GM12801 (cell line): ENCODE results near the gene COQ7.

Source experiments
- CTCF ChIP-seq: IDR thresholded peaks from one replicate; pipeline ENCODE4 v1.5.1; 2011; ENCODE audit warnings: control low read depth; ENCODE audit not compliant: insufficient read length; ENCODE audit errors: extremely low read depth

The COQ7 gene

GRCh38 chr16:19073344-19073743 lies 5.9 kb downstream of the COQ7 start:
- no peak for TF ChIP-seq CTCF

GRCh38 chr16:19073863-19074262 lies 6.4 kb downstream of the COQ7 start:
- no peak for TF ChIP-seq CTCF

GRCh38 chr16:19075511-19075910 lies 8.1 kb downstream of the COQ7 start:
- no peak for TF ChIP-seq CTCF

- no peak for TF ChIP-seq CTCF
Measured at GRCh38 chr16:19077879-19078278, 10.5 kb downstream of the COQ7 start.

- no peak for TF ChIP-seq CTCF
Measured at GRCh38 chr16:19083670-19084069, 16.3 kb downstream of the COQ7 start.

- no peak for TF ChIP-seq CTCF
Measured at GRCh38 chr16:19084139-19084538, 16.7 kb downstream of the COQ7 start.

- TF ChIP-seq CTCF: no peak
Measured at GRCh38 chr16:19084879-19085278, 17.5 kb downstream of the COQ7 start.

GRCh38 chr16:19085679-19086200 lies 18.3 kb downstream of the COQ7 start:
- TF ChIP-seq CTCF: no peak
